ENCODE data around the gene DTHD1.

DTHD1 gene

GRCh38 chr4:36326476-36327029 lies 45.1 kb downstream of the DTHD1 start:
- Histone ChIP-seq H3K4me2 (ENCODE audit: low read length) (no peak overlapping the region), H3K18ac (ENCODE audit: low read length) (no peak overlapping the region), H2BK5ac (ENCODE audit: low read depth, low read length, poor library complexity) (no peak overlapping the region), H2BK120ac (ENCODE audit: insufficient read depth, low read length, poor library complexity) (no peak overlapping the region), H3K4me3 (ENCODE audit: low read depth, low read length) (no peak overlapping the region), H3K27ac (ENCODE audit: low read depth, low read length) (no peak overlapping the region), H3K36me3 (ENCODE audit: control insufficient read depth in 1 of 2, insufficient read depth in 2 of 2, low read length in 2 of 2) (no peaks in the 10 kb centered on the region), H2BK12ac (ENCODE audit: low read length) (no peak overlapping the region), H3K4ac (ENCODE audit: low read depth, low read length) (no peak overlapping the region), H2AK5ac (ENCODE audit: low read length) (no peak overlapping the region), H2AFZ (ENCODE audit: insufficient read depth, low read length, poor library complexity) (no peak overlapping the region), H3K23ac (ENCODE audit: low read length) (no peak overlapping the region), H3K79me1 (ENCODE audit: low read length) (no peaks in the 10 kb centered on the region), H3K79me2 (ENCODE audit: control insufficient read depth, insufficient read depth, low read length, poor library complexity) (no peaks in the 10 kb centered on the region), H3K4me1 (ENCODE audit: control insufficient read depth in 1 of 2, insufficient read depth in 2 of 2, low read length in 2 of 2) (peaks cover 0 to 2% of the 10 kb centered on the region in 2 experiments), H3K9me3 (ENCODE audit: insufficient read depth, low read depth, low read length) (no peaks in the 10 kb centered on the region), H4K8ac (ENCODE audit: low read depth, low read length) (no peak overlapping the region), H3K14ac (ENCODE audit: low read length) (no peak overlapping the region), H4K12ac (ENCODE audit: low read depth, low read length) (no peak overlapping the region), H3K9ac (ENCODE audit: low read length) (no peak overlapping the region), H4K91ac (ENCODE audit: low read depth, low read length) (no peak overlapping the region), H3K27me3 (ENCODE audit: insufficient read depth, low read length) (no peaks in the 10 kb centered on the region)
- DNase-seq: no peak
- no CpG with 5 or more reads among the region's 4 CpGs for WGBS (ENCODE audit: extremely low coverage, insufficient coverage, insufficient read length)

- Histone ChIP-seq H2AK5ac (ENCODE audit: low read length) (no peak overlapping the region), H2BK12ac (ENCODE audit: low read length) (no peak overlapping the region), H3K27ac (ENCODE audit: low read depth, low read length) (no peak overlapping the region), H2BK5ac (ENCODE audit: low read depth, low read length, poor library complexity) (no peak overlapping the region), H3K36me3 (ENCODE audit: control insufficient read depth in 1 of 2, insufficient read depth in 2 of 2, low read length in 2 of 2) (no peaks in the 10 kb centered on the region), H3K9me3 (ENCODE audit: insufficient read depth, low read depth, low read length) (no peaks in the 10 kb centered on the region), H3K79me2 (ENCODE audit: control insufficient read depth, insufficient read depth, low read length, poor library complexity) (no peaks in the 10 kb centered on the region), H3K4ac (ENCODE audit: low read depth, low read length) (no peak overlapping the region), H4K8ac (ENCODE audit: low read depth, low read length) (no peak overlapping the region), H3K27me3 (ENCODE audit: insufficient read depth, low read length) (no peaks in the 10 kb centered on the region), H3K4me1 (ENCODE audit: control insufficient read depth in 1 of 2, insufficient read depth in 2 of 2, low read length in 2 of 2) (peaks cover 1 to 2% of the 10 kb centered on the region in 2 experiments), H4K91ac (ENCODE audit: low read depth, low read length) (no peak overlapping the region), H2BK120ac (ENCODE audit: insufficient read depth, low read length, poor library complexity) (no peak overlapping the region), H3K9ac (ENCODE audit: low read length) (no peak overlapping the region), H3K4me3 (ENCODE audit: low read depth, low read length) (no peak overlapping the region), H3K18ac (ENCODE audit: low read length) (no peak overlapping the region), H3K79me1 (ENCODE audit: low read length) (no peaks in the 10 kb centered on the region), H3K4me2 (ENCODE audit: low read length) (no peak overlapping the region), H3K23ac (ENCODE audit: low read length) (no peak overlapping the region), H4K12ac (ENCODE audit: low read depth, low read length) (no peak overlapping the region), H3K14ac (ENCODE audit: low read length) (no peak overlapping the region), H2AFZ (ENCODE audit: insufficient read depth, low read length, poor library complexity) (no peak overlapping the region)
- no CpG with 5 or more reads among the region's 5 CpGs for WGBS (ENCODE audit: extremely low coverage, insufficient coverage, insufficient read length)
- DNase-seq: no peak
These were observed 46.0 kb downstream of the DTHD1 start for GRCh38 chr4:36327400-36327799.

GRCh38 chr4:36328130-36328529 lies 46.7 kb downstream of the DTHD1 start:
- Histone ChIP-seq H3K4me3 (ENCODE audit: low read depth, low read length) (no peak overlapping the region), H3K9me3 (ENCODE audit: insufficient read depth, low read depth, low read length) (no peaks in the 10 kb centered on the region), H3K79me1 (ENCODE audit: low read length) (no peaks in the 10 kb centered on the region), H3K9ac (ENCODE audit: low read length) (no peak overlapping the region), H2AK5ac (ENCODE audit: low read length) (no peak overlapping the region), H4K12ac (ENCODE audit: low read depth, low read length) (no peak overlapping the region), H3K18ac (ENCODE audit: low read length) (no peak overlapping the region), H4K91ac (ENCODE audit: low read depth, low read length) (no peak overlapping the region), H3K79me2 (ENCODE audit: control insufficient read depth, insufficient read depth, low read length, poor library complexity) (no peaks in the 10 kb centered on the region), H2AFZ (ENCODE audit: insufficient read depth, low read length, poor library complexity) (no peak overlapping the region), H3K36me3 (ENCODE audit: control insufficient read depth in 1 of 2, insufficient read depth in 2 of 2, low read length in 2 of 2) (no peaks in the 10 kb centered on the region), H3K27ac (ENCODE audit: low read depth, low read length) (no peak overlapping the region), H2BK120ac (ENCODE audit: insufficient read depth, low read length, poor library complexity) (no peak overlapping the region), H3K4me1 (ENCODE audit: control insufficient read depth in 1 of 2, insufficient read depth in 2 of 2, low read length in 2 of 2) (peaks cover 3 to 4% of the 10 kb centered on the region in 2 experiments), H2BK5ac (ENCODE audit: low read depth, low read length, poor library complexity) (no peak overlapping the region), H3K27me3 (ENCODE audit: insufficient read depth, low read length) (no peaks in the 10 kb centered on the region), H3K4ac (ENCODE audit: low read depth, low read length) (no peak overlapping the region), H3K23ac (ENCODE audit: low read length) (no peak overlapping the region), H3K14ac (ENCODE audit: low read length) (no peak overlapping the region), H2BK12ac (ENCODE audit: low read length) (no peak overlapping the region), H4K8ac (ENCODE audit: low read depth, low read length) (no peak overlapping the region), H3K4me2 (ENCODE audit: low read length) (no peak overlapping the region)
- WGBS (ENCODE audit: extremely low coverage, insufficient coverage, insufficient read length): no CpG with 5 or more reads among the region's 9 CpGs
- no peak for DNase-seq

- H3K36me3 ChIP-seq (ENCODE audit: control insufficient read depth in 1 of 2, insufficient read depth in 2 of 2, low read length in 2 of 2): no peaks in the 10 kb centered on the region
- no peak overlapping the region for H2AK5ac ChIP-seq (ENCODE audit: low read length)
- H3K4me2 ChIP-seq (ENCODE audit: low read length): no peak overlapping the region
- H4K8ac ChIP-seq (ENCODE audit: low read depth, low read length): no peak overlapping the region
- no peak for DNase-seq
- no peaks in the 10 kb centered on the region for H3K9me3 ChIP-seq (ENCODE audit: insufficient read depth, low read depth, low read length)
- H4K12ac ChIP-seq (ENCODE audit: low read depth, low read length): no peak overlapping the region
- H2AFZ ChIP-seq (ENCODE audit: insufficient read depth, low read length, poor library complexity): no peak overlapping the region
- H3K27ac ChIP-seq (ENCODE audit: low read depth, low read length): no peak overlapping the region
- no peaks in the 10 kb centered on the region for H3K79me1 ChIP-seq (ENCODE audit: low read length)
- H3K4me1 ChIP-seq (ENCODE audit: control insufficient read depth in 1 of 2, insufficient read depth in 2 of 2, low read length in 2 of 2): peaks cover 3 to 4% of the 10 kb centered on the region in 2 experiments
- no peak overlapping the region for H3K23ac ChIP-seq (ENCODE audit: low read length)
- no CpG with 5 or more reads among the region's 2 CpGs for WGBS (ENCODE audit: extremely low coverage, insufficient coverage, insufficient read length)
- no peak overlapping the region for H3K4me3 ChIP-seq (ENCODE audit: low read depth, low read length)
- no peak overlapping the region for H2BK5ac ChIP-seq (ENCODE audit: low read depth, low read length, poor library complexity)
- no peak overlapping the region for H3K4ac ChIP-seq (ENCODE audit: low read depth, low read length)
- no peak overlapping the region for H2BK120ac ChIP-seq (ENCODE audit: insufficient read depth, low read length, poor library complexity)
- H3K14ac ChIP-seq (ENCODE audit: low read length): no peak overlapping the region
- no peak overlapping the region for H2BK12ac ChIP-seq (ENCODE audit: low read length)
- no peaks in the 10 kb centered on the region for H3K79me2 ChIP-seq (ENCODE audit: control insufficient read depth, insufficient read depth, low read length, poor library complexity)
- H3K18ac ChIP-seq (ENCODE audit: low read length): no peak overlapping the region
- no peaks in the 10 kb centered on the region for H3K27me3 ChIP-seq (ENCODE audit: insufficient read depth, low read length)
- no peak overlapping the region for H4K91ac ChIP-seq (ENCODE audit: low read depth, low read length)
- H3K9ac ChIP-seq (ENCODE audit: low read length): no peak overlapping the region
These were observed 47.8 kb downstream of the DTHD1 start for GRCh38 chr4:36329228-36329627.

Data from trophoblast cell (in vitro differentiated cells and primary cell).